Esophagus squamous epithelium (tissue), 4 donors: Measurements from ENCODE around the gene NMBR.

Experiments used
- CTCF ChIP-seq, 6 experiments: fragments of 450-650 bp in 4 of 6; fragments of 200-600 bp in 2 of 6; sonication (generic) in 2 of 6; IDR thresholded peaks; one replicate each; pipeline ENCODE4 v1.5.1; 2016 to 2019; ENCODE audit warnings: antibody characterized with exemption in 6 of 6, mild to moderate bottlenecking in 4 of 6, moderate library complexity in 4 of 6
- POLR2A ChIP-seq, 4 donors: fragments of 450-650 bp; IDR thresholded peaks; one replicate each; pipeline ENCODE4 v1.6.1; 2017; ENCODE audit warnings: antibody characterized with exemption in 4 of 4, mild to moderate bottlenecking in 4 of 4, moderate library complexity in 3 of 4

- TF ChIP-seq CTCF (IDR thresholded peaks at IDR 0.05) (no peak), POLR2A (IDR thresholded peaks at IDR 0.05) (no peak)
These were observed 29.6 kb downstream of the NMBR start for GRCh38 chr6:142117366-142117765.
